Loucy (cell line): ENCODE results near the gene SLC6A1.

Experiments
- EZH2phosphoT487 ChIP-seq: fragments of 200-600 bp; IDR thresholded peaks from 2 replicates; pipeline ENCODE4 v1.6.1; 2018; ENCODE audit warnings: antibody characterized with exemption, mild to moderate bottlenecking, moderate library complexity, borderline replicate concordance
- TF ChIP-seq, protein P1 (sequence below): fragments of 200-600 bp; sonication (generic); conservative IDR thresholded peaks from 2 replicates; pipeline ENCODE4 v1.5.1; 2014; ENCODE audit warnings: mild to moderate bottlenecking, antibody characterized with exemption, low read length

GRCh38 chr3:11016727-11017126 is 24.2 kb downstream of the SLC6A1 start:
- TF ChIP-seq, protein P1, sequence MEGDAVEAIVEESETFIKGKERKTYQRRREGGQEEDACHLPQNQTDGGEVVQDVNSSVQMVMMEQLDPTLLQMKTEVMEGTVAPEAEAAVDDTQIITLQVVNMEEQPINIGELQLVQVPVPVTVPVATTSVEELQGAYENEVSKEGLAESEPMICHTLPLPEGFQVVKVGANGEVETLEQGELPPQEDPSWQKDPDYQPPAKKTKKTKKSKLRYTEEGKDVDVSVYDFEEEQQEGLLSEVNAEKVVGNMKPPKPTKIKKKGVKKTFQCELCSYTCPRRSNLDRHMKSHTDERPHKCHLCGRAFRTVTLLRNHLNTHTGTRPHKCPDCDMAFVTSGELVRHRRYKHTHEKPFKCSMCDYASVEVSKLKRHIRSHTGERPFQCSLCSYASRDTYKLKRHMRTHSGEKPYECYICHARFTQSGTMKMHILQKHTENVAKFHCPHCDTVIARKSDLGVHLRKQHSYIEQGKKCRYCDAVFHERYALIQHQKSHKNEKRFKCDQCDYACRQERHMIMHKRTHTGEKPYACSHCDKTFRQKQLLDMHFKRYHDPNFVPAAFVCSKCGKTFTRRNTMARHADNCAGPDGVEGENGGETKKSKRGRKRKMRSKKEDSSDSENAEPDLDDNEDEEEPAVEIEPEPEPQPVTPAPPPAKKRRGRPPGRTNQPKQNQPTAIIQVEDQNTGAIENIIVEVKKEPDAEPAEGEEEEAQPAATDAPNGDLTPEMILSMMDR: no peak
- no peak for TF ChIP-seq EZH2phosphoT487
